ENCODE data around the gene PLK5.

- TF ChIP-seq POLR2A (IDR thresholded peaks at IDR 0.05; ENCODE audit: low read length) (no peak), GATA1 (IDR thresholded peaks at IDR 0.05; ENCODE audit: low read depth, low read length) (no peak)
Observed at GRCh38 chr19:1585243-1585580, 61.3 kb downstream of the PLK5 start.
